A549 treated with CORT108297 at 1 μM for 4 hours (cell line): Measurements from ENCODE around the gene TMEM39A. TPM values are rescaled to one million over a fixed set of nuclear protein-coding genes. Genes with fewer than 3 reads are reported as not detected.

Experiments
- total RNA-seq: library from RNA; stranded (reverse); fragments of 200-300 nt; extraction: Qiagen RNA extraction; gene quantifications from 5 replicates; pipeline ENCODE4 v1.2.3, GENCODE V29; 2022

TMEM39A gene, protein sequence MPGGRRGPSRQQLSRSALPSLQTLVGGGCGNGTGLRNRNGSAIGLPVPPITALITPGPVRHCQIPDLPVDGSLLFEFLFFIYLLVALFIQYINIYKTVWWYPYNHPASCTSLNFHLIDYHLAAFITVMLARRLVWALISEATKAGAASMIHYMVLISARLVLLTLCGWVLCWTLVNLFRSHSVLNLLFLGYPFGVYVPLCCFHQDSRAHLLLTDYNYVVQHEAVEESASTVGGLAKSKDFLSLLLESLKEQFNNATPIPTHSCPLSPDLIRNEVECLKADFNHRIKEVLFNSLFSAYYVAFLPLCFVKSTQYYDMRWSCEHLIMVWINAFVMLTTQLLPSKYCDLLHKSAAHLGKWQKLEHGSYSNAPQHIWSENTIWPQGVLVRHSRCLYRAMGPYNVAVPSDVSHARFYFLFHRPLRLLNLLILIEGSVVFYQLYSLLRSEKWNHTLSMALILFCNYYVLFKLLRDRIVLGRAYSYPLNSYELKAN
- 21.9 to 28.6 TPM (median 26.6 TPM) in 5 replicates for total RNA-seq

DNA sequence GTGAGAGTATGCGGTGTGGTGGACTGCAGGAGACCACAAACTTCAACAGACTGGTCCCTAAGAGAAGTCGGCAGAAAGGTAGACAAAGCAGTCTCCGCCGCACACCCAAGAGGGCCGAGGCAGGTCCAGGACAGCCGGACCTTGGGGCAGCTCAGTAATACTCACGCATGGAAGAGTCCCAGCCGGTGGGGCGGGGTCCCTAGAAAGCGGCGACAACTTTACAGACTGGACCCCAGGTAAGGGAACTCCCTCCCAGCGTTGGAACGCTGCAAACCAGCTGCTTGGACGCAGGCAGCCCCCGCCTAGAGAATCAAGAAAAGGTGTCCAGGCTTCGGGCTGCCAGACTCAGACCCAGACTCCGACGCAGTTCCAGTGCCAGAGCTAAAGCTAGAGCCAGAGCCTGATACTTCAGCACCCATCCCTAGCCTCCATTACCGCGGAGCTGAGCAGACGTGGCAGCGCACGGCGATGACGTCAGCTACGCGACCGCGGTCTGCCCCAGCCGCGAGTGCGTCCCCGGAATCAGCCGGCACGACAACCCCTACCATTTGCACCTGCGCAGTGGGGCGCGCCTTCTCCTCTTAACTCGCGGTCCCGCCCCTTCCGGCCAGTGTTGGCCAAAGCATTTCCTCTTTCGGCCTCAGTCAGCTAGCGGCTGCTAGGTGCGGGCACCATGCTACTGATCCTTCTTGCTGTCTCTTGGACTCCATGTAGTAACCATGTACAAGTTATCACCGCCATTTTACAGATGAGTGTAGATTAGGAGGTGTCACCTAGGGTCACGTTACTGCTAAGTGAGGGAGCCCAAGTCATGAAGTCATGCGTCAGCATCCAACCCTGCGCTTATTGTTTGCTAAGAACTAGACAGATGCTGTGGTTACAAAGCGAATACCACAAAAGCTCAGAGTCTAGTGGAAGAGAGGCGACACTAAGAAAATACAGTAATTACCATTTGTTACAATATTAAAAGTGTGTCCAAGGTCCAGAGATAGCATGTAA is at the start of gene TMEM39A:
TMEM39A (minus strand) TSS at position 445 of the 999 bp plus-strand sequence. CDS start 1,541 bp downstream, outside the sequence.

GRCh38 chr3:119498186-119499011 is 35.0 kb upstream of the TMEM39A start, which contains the start of gene TIMMDC1:
TIMMDC1 (plus strand) TSS chr3:119498547; CDS start chr3:119498734, 187 bp downstream.

Other genes starting within 250 kb of the TMEM39A start
- gene B4GALT4, start 222.7 kb downstream of the TMEM39A start, total RNA-seq = 89.0 to 131 TPM (median 115 TPM) in 5 replicates
- gene ARHGAP31, start 169.2 kb downstream of the TMEM39A start, total RNA-seq = 0.93 to 1.9 TPM (median 1.3 TPM) in 5 replicates
- 8.4 to 11.3 TPM (median 8.8 TPM) in 5 replicates for gene POGLUT1, start 5.3 kb upstream of the TMEM39A start, total RNA-seq
- 68.5 to 86.3 TPM (median 74.4 TPM) in 5 replicates for gene TIMMDC1, start 34.9 kb upstream of the TMEM39A start, total RNA-seq
- gene CD80, start 96.0 kb upstream of the TMEM39A start, total RNA-seq = not detected in 5 replicates
- gene ADPRH, start 115.9 kb upstream of the TMEM39A start, total RNA-seq = 2.4 to 3.0 TPM (median 2.8 TPM) in 5 replicates
- 0.22 to 0.71 TPM (median 0.29 TPM) in 5 replicates for gene PLA1A, start 134.3 kb upstream of the TMEM39A start, total RNA-seq
- gene POPDC2, start 197.0 kb upstream of the TMEM39A start, total RNA-seq = 0.19 to 0.32 TPM (median 0.27 TPM) in 4 of 5 replicates, not detected in the other
- gene COX17, start 213.8 kb upstream of the TMEM39A start, total RNA-seq = 105 to 131 TPM (median 107 TPM) in 5 replicates
- 0.22 to 0.56 TPM (median 0.23 TPM) in 5 replicates for gene CFAP91, start 239.4 kb upstream of the TMEM39A start, total RNA-seq